Femur (tissue), 1 donor: Measurements from ENCODE around the gene MOK.
"Not testable (repeated sequence)": the region's sequence is repeated elsewhere in the genome, so short reads cannot be mapped to it uniquely, and the experiment has no call there.

Experiments
- DNase-seq: peaks from one replicate; pipeline ENCODE4 v3.0.0-alpha.2; 2017

Gene MOK

DNA sequence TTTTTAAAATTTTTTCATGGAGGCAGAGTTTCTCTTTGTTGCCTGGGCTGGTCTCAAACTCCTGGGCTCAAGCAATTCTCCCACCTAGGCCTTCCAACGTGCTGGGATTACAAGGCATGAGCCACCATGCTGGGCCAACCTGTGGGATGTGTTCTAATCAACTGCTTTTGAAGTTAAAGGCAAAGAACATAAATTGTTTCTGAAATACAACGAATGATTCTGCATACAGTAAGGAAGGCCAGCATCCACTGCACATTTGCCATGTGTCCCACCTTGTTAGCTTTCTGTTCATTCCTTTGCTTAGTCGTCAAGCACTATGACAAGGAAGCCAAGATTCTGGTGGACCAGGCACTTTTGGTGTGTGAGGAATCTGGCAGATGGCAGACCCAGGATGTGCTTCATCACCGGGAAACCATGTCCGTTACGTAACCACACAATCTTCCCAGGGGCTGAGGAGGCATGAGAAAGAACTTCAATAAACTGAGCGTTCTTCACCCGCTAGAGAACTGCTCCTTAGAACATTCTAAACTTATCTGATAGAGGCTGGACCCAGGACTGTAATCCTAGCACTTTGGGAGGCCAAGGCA is 24.5 kb downstream of the MOK start:
- DNase-seq: no peak

DNA sequence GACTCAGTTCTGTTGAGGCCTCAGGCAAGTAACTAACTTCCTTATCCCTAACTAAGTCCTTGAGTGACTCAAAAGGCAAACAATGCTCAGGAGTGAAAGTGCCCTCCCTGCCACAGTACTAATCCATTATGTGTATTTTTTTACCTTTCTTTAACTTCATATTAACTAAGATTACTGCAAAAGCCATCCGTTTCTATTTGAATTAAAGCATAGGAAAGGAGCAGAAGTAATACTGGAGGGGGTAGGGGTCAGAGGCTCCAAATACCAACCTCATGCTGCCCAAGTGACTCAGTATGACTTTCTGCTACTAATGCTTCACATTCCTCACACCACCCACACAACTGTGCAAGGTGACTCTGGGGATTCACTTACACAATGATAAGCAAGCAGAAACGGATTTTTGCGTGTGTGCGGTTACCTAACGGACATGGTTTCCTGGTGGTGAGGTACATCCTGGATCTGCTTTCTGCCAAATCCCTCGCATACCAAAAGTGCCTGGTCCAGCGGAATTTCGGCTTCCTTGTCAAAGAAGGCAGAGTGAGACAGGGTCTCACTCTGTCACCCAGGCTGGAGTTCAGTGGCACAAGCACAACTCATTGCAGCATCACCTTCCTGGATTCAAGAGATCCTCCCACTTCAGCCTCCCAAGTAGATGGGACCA is 25.1 kb downstream of the MOK start:
- no peak for DNase-seq

DNA sequence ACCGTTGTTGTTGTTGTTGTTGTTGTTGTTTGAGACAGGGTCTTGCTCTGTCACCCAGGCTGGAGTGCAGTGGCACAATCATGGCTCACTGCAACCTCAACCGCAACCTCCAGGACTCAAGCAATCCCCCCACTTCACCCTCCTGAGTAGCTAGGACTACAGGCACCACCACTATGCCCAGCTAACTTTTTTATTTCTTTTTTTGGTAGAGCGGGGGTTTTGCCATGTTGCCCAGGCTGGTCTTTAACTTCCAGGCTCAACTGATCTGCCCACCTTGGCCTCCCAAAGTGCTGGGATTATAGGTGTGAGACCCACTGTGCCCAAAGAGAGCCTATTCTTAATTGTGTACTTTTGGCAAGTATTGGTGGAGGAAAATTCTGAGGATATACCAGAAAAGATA is 25.7 kb downstream of the MOK start:
- no peak for DNase-seq

DNA sequence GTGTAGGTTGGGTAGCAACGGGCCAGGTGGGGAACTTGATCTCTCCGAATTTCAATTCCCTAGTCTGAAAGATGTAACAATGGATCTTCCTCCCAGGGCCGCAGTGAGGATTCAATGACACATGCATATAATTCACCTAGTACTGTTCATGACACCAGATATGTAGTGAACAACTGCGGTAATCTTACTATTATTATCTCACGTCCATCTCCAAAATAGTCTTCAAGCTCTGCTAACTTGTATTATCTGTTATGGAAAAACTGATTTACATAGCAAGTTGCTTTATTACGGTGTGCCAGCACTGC is 26.4 kb downstream of the MOK start:
- DNase-seq: no peak

DNA sequence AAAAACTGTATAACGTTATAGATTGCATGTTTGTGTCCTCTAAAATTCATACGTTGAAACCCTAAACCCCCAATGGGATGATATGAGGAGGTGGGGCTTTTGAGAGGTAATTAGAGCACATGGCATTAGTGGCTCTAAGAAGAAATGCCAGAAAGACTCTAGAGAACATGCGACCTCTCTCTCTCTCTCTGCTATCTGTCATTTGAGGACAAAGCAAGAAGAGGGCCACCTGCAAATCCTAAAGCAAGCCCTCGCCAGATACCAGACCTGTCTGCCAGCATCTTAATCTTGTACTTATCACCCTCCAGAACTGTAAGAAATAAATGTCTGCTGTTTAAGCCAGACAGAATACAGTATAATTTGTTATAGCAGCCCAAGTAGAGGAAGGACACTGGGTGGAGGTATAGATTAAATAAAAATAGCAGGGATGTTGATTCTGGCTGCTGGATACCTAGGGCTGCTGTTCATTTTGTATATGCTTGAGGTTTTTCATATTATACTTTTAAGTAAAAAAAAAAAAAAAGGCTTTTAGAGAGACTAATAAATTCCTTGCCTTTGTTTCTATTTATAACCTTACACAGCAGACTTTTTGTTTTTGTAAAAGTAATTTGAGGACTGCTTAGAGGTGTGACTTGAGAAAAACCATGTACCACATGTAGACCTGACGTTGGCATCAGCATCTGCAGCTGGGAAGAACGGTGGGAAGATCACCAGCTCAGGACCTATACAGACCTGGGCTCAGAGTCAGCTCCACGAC is 26.9 kb downstream of the MOK start:
- DNase-seq: no peak

DNA sequence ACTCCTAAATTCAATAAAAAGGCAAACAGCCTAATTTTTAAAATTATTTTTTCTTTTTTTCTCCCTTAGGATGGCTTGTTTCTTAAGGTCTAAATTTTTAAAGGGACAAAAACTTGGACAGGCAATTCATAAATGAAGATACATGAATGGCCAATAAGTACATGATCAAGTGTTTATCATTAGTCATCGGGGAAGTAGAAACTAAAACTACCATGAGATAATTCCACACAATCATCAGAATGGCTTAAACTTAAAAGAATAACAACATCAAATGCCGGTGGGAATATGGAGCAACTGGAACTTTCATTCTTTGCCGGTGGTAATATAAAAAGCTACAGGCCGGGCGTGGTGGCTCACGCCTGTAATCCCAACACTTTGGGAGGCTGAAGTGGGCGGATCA is 29.1 kb downstream of the MOK start:
- no peak for DNase-seq

DNA sequence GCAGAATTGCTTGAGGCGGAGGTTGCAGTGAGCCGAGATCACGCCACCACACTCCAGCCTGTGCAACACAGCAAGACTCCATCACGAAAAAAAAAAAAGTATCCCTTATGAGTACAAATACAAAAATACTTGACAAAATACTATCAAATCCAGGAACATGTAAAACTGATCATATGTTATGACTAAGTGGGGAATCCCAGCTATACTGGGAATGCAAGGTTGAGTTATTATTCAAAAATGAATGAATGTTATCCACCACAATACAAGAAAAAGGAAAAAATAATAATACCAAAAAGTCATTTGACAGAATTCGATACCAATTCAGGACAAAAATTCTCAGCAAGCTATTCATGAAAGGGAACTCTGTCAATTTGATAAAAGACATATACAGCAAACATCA is 32.6 kb downstream of the MOK start:
- DNase-seq: no peak

DNA sequence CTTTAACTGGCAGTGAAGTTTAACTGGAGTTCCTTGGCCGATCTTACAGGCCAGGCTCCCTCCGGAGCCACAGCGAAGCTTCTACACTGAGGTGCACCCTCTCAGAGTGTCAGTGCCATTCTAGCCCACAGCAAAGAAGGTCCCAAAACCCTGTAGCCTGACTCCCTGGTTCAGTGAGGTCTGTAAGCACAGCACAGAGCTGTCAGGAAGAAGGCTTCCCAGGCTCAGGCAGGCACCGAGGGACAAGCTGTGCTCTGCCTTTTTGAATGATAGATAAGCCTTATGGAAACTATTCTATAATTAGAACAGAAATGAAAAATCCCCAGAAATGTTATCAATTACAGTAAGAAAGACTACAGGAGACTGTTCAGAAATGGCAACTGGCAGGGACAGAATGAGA is 40.2 kb downstream of the MOK start:
- DNase-seq: no peak

DNA sequence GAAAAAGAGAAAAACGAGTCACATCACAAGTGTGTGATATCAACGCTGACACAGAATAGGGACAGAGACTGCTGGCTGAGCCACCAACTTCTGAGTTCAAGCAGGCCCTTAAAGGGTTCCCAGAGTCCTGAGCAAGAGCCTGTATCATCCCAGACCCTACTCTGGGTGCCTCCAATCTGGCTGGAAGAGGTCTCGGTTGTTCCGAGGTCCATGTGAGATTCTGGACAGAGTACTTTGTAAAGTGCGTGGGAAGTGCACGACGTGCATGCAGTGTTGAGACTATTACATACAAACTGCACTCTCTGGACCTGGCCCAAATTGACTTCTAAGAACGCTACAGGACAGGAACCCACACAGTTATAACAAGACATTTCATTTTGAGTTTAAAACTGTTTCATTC is 40.6 kb downstream of the MOK start:
- DNase-seq: no peak

DNA sequence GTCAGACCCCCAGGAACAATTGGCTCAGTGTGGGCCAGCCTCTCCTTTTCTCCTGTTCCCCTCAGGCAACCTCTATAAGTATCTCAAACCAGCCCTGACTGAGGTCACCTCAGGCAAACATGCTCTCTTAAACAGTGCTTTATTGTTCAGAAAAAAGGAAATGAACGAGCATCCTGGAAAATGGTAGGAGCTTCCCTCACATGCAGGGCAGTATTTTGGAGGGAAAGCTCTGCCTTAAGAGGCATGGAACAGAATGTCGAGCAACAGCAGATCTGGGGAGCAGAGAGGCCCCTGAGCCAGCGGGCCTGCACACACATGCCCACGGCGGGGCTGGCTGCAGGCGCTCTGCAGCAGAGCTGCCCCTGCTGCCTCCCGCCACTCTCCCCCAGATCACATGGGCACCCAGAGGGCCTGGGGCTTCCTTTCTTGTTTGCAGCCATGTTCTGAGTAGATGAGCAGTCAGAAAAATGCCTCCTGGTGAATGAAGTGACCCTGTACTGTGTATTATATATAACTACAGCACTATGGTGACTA is 42.0 kb downstream of the MOK start:
- no peak for DNase-seq

DNA sequence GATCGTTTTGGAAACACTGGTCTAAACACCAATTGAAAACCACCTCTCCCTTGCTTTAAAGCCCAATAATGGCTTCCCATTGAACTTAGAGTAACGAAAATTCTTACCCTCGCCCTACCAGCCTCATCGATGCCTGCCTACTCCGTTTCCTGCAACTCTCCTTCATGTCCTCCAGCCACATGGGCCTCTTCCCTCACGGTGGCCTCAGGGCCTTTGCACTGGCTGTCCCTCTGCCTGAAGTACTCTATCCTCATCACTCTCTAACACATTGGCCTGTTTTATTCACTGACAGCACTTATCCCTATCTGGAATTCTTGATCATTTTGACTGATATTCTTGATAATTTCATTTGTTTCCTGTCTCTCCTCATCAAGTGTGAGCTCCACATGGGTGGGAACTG is 46.8 kb downstream of the MOK start:
- no peak for DNase-seq

DNA sequence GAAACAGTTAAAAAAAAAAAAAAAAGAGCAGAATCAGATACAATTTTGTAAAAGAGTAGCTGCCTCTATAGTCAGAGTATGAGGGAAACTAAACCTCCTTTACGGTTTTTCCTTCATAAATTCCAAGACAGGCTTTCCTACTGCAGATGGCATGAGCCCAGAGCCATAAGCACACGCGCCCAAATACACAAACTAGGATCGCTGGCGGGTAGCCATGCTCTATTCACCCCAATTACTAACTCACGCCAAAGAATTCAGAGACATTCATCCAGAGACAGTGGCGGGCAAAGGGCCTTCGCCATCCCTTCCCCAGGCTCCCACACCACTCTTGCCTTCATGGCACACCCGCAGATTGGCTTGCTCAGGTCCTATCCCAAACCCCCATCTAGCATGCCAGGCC is 48.2 kb downstream of the MOK start:
- no peak for DNase-seq

DNA sequence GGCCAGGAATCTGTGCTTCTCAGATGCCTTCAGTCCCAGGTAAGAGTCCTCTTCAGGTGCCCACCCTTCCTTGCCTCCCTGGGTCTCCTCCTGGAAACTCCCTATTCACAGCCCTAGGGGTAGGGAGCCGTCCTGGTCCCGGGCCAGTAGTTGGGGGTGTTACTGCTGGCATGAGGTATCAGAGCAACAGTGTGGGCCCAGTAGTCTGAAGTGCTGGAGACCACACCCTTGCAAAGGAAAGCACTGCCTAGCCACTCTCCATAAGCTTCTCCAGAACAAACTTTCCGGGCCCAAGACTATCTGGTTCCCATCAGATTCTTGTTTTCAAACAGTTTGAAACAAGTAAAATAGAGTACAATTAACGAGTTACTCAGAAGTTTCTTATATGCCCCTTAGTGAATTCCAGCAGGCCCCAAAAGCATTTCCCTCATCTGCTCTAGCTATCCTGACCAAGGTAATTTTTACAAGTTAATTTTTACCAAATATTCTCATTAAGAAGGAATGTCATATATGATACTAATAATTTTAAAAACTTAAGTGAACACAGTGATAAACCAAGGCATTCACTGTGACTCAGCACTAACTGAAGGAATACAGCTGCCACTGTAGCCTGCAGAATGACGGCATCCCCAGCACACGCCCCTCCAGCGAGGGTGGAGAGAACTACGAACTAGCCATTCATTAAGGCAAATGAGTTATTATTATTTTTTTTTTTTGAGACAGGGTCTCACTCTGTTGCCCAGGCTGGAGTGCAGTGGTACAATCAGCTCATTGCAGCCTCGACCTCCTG is 49.4 kb downstream of the MOK start:
- no peak for DNase-seq

DNA sequence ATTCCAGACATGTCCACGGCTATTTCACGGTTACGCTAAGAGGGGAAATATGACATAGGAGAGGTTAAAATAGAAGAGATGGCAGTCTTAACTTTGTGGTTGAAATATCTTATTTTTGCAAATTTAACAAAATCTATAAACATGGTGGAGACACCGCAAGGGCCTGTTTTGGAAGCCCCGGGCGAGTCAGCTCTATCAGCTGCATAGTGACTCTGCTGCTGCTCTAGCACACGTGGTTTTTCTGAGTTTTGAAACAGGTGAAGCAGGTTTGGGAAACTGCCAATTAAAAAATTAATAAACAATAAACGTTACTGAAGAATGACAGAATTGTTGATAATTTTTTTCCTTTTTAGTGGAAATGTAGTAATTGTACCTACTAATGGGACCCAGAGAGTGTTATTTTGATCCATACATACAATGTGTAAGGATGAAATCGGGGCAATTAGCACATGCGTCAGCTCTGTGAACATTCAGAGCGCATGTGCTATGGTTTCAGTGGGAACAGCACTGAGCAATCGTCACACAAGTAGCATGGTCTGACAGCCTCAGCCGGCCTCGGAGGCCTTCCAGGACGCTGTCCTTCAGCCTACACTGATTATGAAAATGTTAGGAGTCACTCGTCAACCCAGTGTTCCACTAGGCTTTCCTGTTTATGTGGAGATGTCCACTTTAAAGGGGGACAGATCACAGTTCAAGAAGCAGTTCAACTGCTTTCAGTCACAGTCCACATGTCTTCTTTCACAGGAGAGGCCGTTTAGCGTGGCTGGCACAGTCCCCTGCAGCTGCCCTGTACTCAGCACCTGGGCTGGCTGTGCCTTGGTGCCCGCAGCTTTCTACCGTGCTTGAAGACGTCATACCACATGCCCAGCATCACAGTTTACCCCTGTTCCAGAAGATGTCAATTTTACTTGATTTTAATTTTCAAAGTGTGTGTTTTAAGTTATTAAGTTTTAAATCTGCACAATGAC is 51.8 kb downstream of the MOK start:
- no peak for DNase-seq

DNA sequence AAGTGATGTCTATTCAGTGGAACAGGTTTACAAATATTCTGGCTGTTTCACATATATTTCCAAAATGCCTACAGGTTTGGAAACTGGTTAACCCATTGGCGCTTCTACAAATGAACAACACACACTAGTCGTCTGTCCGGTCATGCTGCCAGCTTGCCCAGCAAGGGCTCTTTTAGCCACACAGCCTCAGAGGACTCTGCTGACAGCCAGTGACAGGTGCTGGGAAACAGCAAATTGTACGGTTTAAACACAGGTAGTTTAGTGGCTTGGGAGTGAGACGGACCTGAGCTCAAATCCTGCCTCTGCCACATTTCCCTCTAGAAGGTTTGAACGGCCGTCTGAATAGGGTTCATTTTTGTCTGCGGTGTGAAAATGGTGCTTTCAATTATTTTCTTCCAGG is 53.8 kb downstream of the MOK start:
- DNase-seq: no peak

DNA sequence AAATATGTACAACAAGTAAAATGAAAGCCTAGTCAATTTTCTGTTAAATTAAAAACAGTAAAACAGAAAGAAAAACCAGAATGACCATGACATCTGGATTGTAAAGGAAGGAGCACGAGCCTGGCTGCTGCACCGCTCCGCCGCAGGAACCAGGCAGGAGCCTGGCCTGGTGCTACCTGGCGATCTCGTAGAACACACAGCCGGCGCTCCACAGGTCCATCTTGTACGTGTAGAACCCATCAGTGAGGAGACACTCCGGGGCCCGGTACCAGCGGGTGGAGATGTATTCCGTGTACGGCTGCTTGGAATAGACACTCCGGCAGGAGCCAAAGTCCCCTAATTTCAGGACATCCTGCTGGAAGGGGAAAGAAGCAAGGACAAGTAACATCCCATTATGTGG is 54.3 kb downstream of the MOK start:
- DNase-seq: no peak

DNA sequence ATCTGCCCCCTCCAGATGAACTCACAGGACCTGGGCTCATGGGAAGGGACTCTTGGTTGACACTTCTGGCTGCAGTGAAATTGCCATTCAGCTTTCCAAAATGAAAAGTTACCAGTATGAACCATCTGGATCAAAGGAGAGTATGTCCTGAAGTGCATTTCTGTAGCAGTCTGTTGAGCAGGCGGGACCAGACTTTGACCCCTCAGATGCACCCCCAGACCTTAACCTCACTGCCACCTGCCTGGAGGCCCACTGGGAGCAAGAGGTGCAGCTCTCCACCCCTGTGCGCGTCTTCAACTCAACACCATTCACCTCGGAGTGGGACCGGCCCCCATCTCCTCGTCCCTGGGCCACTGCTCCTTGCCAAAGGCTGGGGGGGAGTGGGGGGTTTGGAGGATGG is 55.0 kb downstream of the MOK start:
- DNase-seq: no peak

DNA sequence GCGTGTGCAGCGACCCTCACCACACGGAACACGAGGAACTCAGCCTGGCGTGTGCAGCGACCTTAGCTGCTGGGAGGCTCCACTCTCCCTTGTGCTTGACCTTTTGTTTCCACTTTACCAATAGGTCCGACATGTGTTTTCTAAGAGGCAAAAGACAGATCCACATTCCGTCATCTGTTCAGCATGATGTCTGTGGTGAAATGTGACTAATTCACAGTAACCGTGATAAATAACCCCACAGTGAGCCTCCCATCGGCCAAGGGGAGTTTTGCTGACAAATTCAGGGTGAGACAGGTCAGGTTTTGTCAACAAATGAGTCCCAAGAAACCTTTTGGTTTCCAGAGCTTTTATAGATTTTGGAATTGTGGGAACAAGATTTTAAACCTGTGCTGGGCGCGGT is 55.9 kb downstream of the MOK start:
- DNase-seq: no peak

DNA sequence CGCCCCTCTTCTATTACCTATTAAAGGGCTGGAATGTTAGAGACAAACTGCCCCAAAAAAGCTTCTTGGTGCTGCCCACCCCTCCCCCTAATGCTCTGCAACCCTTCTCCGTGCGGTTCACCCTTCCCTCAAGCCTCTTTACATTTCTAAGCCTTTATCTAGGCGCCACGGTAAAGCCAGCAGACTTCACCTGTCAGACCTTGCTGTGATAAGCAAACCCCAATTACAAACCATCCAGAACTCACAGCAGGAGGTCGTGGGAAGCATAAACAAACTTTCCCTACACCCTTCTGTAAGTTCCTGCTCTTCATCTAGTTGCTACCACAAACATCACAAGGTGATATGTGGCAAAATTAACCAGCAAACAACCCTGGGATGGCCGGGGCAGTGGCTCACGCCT is 56.8 kb downstream of the MOK start:
- no peak for DNase-seq

DNA sequence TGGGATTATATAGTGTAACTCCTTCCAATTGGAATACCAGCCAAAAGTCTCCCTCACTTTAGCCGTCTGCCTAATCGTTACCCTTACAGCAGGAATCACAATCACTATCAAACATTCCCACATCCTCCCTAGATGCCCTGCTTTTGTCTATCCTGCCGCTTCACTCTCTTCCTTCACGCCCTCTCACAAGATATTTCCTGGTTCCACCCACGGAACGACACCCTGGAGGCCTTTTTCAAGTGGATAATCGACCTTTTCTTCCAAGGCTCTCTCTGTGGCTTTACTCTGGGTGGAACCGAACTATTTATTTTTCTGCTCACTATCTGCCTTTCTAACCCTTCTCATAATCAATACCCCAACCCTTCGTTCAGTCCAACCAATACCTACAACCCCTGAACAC is 58.9 kb downstream of the MOK start:
- DNase-seq: no peak

DNA sequence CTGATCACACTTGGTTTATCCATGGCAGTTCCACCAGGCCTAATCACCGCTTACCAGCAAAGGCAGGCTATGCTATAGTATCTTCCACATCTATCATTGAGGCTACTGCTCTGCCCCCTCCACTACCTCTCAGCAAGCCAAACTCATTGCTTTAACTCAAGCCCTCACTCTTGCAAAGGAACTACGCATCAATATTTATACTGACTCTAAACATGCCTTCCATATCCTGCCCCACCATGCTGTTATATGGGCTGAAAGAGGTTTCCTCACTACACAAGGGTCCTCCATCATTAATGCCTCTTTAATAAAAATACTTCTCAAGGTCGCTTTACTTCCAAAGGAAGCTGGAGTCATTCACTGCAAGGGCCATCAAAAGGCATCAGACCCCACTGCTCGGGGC is 61.2 kb downstream of the MOK start:
- not testable (repeated sequence) for DNase-seq

DNA sequence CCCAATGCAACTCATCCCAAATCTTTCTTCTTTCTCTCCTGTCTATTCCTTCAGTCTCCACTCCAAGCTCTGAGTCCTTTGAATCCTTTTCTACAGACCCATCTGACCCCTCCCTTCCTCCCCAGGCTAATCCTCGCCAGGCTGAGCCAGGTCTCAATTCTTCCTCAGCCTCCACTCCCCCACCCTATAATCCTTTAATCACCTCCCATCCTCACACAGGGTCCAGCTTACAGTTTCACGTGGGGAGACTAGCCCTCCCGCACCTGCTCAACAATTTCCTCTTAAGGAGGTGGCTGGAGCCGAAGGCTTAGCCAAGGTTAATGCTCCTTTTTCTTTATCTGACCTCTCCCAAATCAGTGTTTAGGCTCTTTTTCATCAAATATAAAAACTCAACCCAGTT is 63.8 kb downstream of the MOK start:
- DNase-seq: no peak
